Hematopoietic multipotent progenitor cell treated with erythropoietin and hydrocortisone succinate and interleukin-3 and kit ligand, for 15 days (in vitro differentiated cells): ENCODE results near the gene ELMO2.
"Not testable (repeated sequence)": the region's sequence is repeated elsewhere in the genome, so short reads cannot be mapped to it uniquely, and the experiment has no call there.

Source experiments
- DNase-seq: peaks from one replicate; pipeline ENCODE4 v3.0.0-alpha.2; 2015; ENCODE audit warnings: low spot score

Gene ELMO2

DNA sequence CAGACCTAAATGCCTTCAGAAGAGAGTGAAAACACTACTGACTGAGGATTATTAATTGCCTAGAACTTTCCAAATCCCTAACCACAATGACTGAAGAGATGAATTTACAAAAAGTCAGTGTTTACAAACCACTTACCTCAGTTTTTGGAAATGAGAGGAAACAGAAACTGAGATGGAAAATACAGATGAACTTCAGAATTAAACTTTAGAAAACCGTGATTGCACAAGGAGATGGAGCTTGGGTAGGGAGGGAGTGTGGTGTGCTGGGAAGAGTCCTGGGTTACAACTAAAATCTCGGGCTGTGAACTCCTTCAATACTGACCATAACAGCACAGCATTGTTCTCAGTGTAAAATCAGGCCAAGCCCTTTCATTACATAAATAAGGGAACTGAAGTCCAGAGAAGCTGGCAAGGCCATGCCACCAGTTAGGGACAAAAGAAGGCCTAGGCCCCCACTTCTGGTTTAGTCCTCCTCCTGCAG lies 4.0 kb downstream of the ELMO2 start:
- DNase-seq: no peak

DNA sequence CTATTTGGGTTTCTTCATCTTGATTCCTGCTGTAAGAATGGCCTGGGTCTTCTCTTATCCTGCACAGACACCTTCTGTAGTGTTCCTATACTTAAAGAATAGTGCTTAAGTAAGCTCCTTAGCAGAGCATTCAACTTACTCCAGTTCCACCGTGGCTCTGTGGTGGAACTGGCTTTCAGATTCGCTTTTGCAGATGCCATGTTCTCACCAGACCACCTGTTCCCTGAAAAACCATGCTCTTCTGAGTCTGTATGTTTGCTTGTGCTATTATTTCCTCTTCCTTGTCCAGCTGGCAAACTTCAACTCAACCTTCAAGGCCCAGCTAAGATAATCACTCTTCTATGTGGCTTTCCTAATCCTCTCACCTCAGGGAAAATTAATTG lies 4.9 kb downstream of the ELMO2 start:
- DNase-seq: no peak

DNA sequence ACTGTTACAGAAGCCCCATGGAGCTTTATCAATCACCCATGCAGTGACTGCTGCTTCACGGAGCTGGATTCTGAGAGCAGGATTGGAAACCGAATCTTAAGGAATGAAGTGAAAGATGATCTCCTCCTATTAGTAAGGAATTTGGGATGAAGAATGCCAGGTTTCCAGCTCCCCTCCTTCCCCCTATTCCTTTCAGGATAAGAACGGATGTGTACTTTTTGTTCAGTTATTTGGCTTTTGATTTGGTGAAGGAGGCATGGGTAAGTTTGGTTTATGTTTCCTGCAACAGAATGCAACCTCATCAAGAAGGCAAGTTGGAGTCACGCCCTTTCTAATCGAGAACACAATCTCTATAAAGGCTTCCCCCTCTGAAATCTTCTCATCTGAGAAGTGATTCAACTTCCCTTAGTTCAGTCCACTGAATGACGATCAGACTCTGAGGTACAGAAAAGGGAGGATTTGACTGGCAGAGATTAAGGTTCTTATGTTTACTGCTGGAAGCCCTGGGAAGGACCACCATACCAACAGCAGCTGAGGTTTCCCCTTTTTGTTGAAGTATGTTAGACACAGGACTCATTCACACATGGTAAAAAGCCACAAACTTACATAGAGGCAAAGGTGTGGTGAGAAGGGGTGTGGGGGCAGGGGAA lies 5.5 kb downstream of the ELMO2 start:
- no peak for DNase-seq

DNA sequence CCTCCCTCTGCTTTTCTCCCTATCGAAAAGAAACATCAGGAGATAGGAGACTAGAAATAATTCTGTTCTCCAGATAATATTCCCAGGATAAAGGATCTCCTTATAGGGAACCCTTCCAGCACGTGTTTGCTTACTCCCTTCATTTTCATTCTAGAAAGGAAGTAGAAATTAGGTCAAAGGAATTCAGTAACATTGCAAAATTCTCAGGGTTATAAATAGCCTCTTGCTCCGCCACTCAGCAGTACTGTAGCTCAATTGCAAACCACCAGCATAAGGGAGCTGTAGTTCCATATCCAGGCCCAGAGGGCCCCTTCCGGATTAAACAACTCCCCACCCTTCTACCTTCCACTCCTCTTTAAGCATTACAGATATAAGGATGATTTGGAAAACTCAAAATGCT lies 6.2 kb downstream of the ELMO2 start:
- no peak for DNase-seq

DNA sequence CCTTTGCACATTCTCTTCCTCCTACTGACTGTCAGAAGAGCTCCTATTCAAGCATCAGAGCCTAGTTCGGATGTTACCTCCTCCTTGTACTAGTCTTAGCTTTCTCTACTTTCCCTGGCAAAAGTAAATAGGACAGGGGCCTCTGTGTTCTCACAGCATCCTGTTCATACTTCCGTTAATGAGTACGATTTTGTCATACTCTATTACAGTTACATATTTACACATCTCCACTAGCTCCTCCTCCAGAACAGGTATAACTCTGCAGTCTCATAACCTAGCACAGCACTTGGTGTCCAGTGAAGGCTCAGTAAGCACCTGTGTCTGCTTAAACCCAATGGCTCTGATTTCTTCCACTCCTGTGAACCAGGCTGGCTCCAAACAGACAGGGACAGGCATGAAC lies 7.0 kb downstream of the ELMO2 start:
- DNase-seq: no peak

DNA sequence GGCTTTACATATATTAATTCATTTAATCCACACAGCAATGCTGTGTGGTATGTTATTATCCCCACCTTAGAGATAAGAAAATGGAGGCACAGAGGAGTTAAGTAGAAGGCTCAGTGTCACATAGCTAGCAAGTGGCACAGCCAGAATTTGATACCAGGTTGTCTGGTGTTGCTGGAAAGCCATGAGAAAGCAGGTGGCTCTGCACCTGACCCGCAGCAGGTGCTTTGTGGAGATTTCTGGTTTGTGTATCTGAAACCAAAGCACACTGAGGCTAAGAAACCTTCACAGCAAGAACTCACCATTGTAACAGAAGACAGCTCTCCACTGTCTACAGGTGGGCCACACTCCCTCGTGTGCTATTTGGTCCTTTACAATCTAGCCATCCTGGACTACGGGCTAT lies 7.5 kb downstream of the ELMO2 start:
- no peak for DNase-seq

DNA sequence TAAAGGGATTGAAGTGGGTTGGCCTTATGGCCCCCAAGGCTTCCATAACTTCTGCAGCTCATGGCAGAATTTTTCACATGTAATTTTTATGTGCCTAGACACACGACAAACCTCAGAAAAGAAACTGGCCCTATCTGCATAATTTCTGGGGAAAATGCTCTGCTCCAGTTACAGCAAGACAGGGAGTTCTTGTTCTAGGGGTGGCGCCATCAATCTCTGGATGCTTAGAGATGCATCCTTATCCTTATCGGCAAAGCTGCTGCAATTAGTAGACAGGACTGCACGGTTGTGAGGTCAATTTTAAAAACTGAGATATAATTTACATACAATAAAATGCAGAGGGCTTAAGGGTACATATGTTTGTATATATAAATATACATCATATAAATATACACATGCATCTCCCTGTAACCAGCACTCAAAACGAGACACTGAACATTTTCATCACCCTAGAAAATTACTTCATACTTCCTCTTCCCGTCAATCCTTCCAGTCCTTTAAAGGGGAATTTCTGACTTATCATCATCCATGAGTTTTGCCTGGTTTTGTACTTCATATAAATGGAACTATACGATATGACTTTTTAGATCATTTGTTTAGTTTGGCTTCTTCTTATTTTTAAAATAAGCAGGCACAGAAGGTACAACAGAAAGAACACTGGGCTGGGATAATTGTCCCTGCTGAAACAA lies 10.2 kb downstream of the ELMO2 start:
- no peak for DNase-seq

DNA sequence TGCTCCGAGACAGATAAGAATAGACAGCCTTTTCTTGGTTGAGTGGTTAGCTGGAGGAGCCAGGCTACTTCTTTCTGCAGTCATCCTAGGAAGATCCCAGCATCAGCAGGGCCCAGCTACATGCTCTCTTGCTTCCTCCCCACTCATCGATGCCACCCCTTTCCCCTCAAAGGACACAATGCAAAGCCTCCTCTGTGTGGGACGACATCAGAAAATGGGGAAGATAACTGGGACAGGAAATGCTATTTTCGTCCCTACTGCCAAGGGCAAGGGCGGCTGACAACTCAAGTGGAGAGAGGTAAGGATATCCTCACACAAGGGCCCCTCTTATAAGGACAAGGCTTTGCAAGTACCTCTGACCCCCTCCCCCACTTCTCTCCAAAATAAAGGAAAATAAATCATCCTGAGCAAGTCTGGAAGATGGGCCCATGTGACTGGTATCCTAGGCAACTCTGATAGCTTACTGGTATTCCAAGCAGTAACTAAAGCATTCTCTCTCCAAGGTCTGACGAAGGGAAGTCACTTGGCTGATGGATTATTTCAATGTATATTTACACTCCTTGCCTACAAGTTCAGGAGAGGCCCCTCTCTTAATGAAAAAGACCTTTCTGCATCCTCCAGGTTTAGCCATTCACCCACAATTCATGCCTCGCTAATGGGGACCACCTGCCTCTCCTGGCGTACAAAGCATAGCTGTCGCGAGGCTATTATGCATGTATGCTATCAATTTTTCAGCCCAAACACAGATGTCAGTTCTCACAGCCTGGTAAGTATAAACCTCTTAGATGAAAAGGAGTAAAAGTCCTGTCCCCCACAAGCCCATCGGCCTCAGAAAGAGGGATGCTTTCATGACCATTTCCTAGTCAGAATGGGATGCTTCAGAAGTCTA lies 11.3 kb downstream of the ELMO2 start:
- no peak for DNase-seq

DNA sequence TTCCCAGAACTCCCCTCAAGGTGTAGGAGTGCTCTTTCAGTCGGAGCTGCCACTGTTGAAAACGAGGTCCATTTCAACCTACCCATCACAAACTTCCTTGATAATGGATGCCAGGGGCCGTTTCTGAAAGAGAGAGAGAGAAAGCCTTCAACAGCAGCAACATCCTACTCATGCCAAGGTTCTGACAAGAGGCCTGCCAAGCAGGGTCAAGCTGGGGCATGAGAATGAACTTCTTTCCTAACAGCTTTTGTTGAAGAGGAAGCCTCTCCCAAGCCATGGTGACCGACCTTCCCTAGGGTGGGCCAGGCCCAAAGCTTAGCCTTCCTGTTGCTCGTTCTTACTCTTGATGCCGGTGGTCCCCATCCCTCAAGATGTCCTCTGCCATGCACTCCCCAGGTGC lies 12.4 kb downstream of the ELMO2 start:
- DNase-seq: no peak

DNA sequence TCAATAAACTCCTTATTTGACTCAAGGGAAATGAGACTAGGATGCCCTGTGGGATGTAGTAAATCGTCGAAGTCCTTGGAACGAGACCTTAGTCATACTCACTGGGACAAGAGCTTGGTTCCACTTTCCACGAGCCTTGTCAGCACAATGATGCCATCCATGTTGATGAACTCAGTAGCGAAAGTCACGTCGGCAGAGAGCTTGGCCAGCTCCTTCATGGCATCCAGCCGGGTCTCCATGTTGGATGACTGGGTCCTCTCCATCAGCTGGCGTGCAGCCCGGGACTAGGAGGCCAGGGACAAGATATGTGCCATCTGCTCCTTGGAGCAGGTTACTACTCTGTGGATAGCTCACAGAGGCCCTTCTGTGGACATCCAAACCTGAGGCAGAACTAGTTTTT lies 17.5 kb downstream of the ELMO2 start:
- DNase-seq: no peak

DNA sequence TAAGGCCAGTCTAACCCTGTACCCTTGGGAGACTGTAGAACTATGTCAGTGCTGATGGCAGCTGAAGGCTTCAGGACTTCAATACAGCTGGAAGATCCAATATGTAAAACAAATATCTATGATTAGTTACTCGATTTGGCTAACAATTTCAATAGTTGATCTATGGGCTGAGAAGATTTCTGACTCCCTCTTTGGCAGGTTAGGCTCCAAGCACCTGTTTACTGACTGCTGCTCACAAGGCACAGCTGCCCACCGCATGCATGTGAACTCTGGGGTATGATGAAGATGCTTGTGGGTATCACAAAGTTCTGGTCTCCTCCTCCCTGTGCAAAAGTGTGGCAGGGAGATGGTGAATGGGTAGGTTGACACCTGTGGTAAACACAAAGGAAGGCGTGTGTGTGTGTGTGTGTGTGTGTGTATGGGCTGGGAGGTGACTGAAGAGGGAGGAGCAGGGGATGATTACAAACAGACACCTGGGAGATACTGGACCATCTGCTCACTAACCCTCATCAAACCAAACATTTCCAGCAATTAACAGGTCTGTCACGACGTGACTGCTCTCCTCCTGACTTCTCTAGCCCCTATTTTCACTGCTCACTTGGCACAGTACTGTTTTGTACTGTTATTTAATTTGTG lies 18.1 kb downstream of the ELMO2 start:
- no peak for DNase-seq

DNA sequence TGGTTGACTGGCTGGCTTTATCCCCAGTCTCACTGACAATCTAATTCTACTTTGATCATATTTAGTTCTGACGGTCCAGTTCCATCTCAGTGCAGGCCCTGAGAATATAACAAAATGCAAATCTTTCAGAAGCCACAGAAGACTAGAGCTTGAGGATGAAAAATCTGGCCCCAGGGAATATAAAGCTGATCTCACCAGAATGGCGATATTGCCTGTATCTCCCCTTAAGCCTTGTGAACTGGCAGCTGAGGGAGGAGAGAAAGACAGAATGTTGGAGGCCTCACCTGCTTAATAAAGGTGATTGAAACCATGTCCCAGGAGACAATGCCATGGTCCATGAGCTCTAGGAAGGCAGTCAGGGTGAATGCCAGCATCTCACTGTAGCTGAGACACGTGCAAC lies 19.4 kb downstream of the ELMO2 start:
- DNase-seq: not testable (repeated sequence)

DNA sequence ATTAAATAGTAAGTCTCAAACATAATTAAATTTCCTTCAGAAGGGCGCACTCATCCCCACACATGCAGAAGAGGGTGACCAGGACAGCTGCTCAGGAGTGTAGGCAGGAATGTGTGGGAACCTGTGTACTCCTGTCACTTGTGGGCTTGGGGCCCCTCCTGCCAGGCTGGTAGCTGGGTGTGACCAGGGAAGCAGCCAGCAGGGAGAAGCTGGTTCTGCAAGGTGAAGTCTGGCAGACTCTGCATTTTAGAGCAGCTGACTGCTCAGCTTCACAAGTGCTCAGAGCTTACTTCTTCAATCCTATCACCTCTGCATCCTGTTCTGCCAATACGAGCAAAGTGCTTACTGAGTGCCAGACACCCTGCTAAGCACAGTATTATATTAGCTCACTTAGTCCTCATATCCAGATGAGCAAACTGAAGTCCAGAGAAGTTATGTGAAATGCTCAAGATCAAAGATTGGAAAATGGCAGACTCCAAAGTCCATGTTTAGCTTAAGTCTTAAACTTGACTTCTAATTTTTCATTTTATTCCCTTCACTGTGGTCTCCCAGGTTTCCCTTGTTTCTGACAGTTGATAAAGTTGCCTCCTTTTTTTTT lies 27.9 kb downstream of the ELMO2 start:
- DNase-seq: no peak

DNA sequence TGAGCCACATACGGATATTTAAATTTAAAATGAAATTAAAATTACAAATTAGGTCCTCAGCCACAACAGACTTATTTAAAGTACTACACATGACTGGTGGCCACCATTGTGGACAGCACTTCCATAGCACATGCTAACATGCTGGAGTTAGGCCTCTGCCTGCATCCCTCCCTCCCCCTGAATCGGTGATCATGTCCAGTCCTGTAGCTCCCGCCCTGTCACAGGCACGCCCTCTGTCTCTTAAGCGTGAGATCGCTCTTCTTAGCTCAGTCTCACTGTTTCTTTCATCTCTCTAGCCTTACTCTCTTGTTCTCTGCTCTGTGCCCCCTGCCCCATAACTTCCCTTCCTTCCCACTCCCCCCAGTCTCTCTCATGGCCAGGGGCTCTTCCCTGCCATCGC lies 28.9 kb downstream of the ELMO2 start:
- DNase-seq: no peak

DNA sequence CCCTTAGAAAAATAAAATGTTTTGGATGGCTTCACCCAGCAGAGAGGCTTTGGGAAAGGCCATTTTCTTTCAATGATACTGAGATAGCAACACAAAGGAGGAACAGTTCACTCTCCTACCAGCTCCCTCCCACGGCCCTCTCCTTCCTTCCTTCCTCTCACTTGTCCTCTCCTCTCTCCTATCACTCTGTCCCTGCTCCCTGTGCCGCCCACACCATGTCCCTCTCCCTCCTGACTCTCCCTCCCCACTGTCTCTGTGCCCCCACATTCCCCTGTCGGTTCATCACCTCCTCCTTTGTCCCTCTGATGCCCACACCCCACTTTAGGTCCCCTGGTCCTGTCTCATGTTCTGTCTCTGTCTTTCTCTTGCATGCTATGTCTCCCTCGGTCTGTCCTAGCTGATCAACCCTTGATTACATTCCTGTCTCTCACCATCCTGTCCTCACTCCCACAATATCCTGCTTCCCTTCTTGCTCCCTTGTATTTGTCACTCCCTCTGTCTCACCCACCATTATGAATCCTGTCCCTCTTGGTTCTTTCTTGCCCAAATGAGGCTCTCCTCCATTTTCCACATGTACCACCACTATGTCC lies 30.1 kb downstream of the ELMO2 start:
- DNase-seq: no peak

DNA sequence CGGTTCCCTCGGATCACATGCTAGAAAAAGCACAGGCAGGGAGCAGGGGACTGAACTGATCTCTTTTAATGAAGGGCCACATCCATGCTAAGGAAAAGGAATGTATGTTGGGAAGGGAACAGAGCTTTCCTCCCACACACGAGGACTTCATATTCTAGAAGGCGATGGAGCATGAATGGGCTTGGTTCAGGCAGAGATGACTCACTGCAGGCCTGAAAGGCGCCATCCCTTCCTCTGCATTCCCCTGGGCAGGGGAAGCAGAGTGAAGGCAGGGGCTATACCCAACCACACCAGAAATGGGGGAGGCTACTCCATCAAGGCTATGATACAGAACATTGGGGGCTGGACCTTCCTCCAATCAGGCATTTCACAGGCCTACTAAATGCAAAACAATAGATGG lies 30.6 kb downstream of the ELMO2 start:
- DNase-seq: no peak

DNA sequence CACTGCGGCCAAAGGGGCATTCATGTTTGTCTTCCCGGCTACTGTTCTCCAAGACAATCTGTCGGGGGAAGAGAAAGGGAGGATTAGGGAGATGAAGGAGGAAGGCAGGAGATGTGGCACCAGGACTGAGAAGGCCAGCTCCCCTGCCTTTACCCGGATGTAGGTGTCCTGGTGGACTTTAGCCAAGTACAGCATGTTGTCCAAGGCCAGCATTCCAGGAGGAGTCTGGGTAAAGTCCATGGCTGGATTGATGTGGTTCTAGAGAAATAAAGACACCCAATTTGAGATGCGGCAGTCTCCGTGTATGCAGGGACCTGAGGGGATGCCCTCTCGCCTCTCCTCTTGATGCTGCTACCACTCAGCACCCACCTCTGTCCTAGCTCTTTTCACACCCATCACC lies 32.0 kb downstream of the ELMO2 start:
- DNase-seq: no peak

DNA sequence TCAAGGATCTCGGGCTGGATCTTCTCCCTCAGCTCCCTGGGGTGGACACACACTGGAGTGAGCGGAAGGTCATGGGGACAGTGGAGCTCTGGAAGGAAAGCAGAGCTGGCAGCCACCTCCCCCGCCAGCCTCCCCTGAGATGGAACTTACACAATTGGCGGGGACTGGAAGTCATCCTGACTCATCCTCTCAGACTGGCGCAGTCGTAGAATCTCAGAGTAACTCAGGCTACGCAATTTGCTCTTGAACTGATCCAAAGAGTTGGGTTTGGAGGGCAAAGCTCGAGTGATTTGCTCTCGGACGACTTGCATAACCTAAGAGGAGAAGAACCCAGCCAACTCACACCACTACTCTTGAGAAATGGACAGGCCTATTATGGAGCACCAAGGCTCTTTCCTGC lies 34.8 kb downstream of the ELMO2 start:
- DNase-seq: no peak

DNA sequence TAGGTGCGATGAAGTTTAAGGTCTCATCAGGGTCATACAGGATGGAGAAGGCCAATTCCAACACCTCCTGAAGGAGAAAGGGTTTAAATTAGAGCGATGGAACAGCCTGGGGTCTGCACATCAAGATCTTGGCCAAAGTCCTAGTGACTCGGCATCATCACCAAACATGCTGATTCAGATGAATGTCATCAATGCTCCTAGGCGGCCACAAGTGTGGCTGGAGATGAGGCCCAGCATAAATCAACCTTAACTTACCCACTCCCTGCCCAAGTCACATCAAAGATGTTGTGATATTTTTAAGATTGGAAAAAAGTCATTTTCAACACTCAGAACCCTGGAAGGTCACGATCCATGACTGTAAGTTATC lies 37.5 kb downstream of the ELMO2 start:
- DNase-seq: no peak

DNA sequence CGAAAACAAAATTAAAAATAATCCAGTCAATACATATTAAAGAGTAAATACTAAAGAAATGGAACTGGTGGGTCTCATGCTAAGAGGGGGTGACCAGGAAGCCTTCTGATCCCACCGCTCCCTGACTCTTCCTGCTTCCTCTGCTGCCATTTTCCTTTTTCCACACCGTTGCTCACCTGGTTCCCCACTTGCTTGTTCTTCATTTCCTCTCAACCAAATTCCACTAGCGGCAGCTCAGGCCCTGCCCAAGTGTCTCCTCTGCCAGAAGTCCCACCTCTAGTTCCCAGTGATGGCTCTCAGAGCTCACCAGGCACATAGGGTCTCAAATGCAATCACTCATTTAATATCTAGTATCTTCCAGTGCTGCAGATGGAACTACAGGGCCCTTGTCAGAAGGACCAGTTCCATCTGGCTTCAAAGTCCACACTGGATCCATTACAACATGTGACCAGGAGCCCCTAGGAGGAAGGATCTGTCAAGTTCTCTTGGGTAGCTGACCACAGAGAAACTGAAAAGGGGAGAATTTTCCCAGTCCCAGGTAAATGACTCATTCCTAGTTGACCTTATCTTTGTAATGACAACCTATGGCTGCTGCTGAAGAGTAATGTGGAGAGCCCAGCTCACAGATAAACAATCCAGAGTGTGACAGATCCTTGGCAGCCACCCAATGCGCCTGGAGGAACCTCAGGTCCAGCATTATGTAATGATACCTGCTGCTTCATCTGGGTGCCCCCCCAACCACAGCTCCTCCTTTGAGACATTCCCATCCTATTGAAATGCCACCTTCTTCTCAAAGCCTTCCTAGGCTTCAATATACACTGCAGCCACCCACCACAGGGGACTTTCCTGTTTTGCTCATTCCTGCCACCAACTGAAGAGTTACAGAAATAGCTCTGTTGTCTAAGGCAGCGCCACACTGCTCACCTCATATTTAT lies 38.2 kb downstream of the ELMO2 start:
- DNase-seq: peak; percentile 21

DNA sequence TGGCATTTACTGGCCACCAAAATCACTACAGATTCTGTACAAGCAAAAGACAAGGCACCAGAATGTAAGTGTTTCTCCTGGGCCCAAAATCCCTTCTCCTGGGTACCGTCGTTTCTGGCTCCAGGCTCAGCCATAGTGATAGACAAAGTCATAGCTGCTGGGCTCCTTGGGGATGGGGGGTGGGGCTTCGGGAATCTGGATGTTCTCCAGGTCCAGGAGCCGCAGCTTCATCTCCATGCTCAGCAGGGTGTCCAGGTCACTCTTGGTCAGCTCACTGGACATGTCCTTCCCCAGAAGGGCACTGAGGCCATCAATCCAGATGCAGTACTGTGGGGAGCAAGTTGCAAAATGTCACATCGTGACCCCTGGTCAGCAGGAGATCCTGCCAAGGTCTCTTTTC lies 39.2 kb downstream of the ELMO2 start:
- DNase-seq: no peak
